ENCODE data around the gene PPA2. TPM values are rescaled to one million over a fixed set of nuclear protein-coding genes. Genes with fewer than 3 reads are reported as not detected.

PPA2 gene
- total RNA-seq, 4 donors from 2014 or later, result 46.2 to 164 (median 84.6) TPM

DNA sequence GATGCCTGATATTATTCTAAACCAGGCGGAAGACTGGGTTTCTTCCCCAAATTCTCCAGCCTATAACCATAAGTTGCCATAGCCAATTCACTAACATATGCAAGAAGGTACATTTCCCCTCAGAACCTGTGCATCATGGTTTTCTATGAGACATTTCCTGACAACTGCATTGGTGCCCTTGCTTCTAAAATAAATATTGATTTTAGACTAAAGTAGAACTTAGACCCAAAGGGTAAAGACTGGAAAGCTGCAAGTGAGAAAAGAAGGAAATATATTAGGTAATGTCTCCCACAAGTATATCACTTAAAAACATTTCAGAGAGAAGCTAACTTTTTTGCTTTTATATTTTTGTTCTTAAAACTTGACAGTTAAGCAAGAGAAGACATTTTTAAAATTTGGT lies 125.1 kb downstream of the PPA2 start:
- DNase-seq, result no peak
- Histone ChIP-seq H3K4me1 (no peaks in the 10 kb centered on the region), H3K9me3 (no peaks in the 10 kb centered on the region), H3K27ac (no peak overlapping the region), H3K36me3 (no peaks in the 10 kb centered on the region), H3K27me3 (no peaks in the 10 kb centered on the region), H3K4me3 (no peak overlapping the region)
- no peak for TF ChIP-seq POLR2A (IDR thresholded peaks at IDR 0.05)
- TF ChIP-seq EP300 (IDR thresholded peaks at IDR 0.05; ENCODE audit: low read depth), result no peak
- TF ChIP-seq, protein P1, sequence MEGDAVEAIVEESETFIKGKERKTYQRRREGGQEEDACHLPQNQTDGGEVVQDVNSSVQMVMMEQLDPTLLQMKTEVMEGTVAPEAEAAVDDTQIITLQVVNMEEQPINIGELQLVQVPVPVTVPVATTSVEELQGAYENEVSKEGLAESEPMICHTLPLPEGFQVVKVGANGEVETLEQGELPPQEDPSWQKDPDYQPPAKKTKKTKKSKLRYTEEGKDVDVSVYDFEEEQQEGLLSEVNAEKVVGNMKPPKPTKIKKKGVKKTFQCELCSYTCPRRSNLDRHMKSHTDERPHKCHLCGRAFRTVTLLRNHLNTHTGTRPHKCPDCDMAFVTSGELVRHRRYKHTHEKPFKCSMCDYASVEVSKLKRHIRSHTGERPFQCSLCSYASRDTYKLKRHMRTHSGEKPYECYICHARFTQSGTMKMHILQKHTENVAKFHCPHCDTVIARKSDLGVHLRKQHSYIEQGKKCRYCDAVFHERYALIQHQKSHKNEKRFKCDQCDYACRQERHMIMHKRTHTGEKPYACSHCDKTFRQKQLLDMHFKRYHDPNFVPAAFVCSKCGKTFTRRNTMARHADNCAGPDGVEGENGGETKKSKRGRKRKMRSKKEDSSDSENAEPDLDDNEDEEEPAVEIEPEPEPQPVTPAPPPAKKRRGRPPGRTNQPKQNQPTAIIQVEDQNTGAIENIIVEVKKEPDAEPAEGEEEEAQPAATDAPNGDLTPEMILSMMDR (IDR thresholded peaks at IDR 0.05), result no peak
- TF ChIP-seq POLR2AphosphoS5 (IDR thresholded peaks at IDR 0.05), result no peak
- intact Hi-C loops (cut with DNase I; ENCODE audit: low total_unique reads) (no loop called here), in situ Hi-C loops (cut with MboI; ENCODE audit: low pct_ligation_motif_present in 1 of 4, low pct_unique_long_range_greater_than_20kb in 1 of 4, low sequenced_read_pairs in 3 of 4) (no loop called here)
- 96% methylated on average over 1 of the region's 1 CpG; no CpG with 5 or more reads in 1 of the 2 donors for WGBS, 2 donors (ENCODE audit: low coverage in 1 of 2)

DNA sequence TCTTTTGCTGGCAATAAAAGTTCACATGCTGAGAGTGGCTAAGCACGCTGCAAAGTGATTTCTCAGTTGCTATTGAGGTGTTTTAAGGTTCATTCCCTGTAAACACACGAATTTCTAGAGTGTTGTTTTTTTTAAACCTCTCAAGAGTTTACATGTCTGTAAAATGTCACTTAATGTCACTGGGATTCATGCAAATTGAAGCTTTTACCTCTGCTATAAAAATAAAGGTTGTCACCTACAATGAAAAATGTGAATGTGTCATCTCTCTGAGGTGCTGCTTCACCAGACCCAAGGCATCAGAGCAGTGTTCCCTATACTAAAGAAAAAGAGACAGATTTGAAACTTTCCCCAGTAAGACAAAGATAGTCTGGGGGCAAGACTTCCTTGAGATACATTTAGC lies 127.0 kb downstream of the PPA2 start:
- intact Hi-C loops (cut with DNase I; ENCODE audit: low total_unique reads), result no loop called here
- TF ChIP-seq EP300 (IDR thresholded peaks at IDR 0.05; ENCODE audit: low read depth), result no peak
- TF ChIP-seq, protein P1 (IDR thresholded peaks at IDR 0.05), result no peak
- no peak for TF ChIP-seq POLR2AphosphoS5 (IDR thresholded peaks at IDR 0.05)
- no peak for TF ChIP-seq POLR2A (IDR thresholded peaks at IDR 0.05)

DNA sequence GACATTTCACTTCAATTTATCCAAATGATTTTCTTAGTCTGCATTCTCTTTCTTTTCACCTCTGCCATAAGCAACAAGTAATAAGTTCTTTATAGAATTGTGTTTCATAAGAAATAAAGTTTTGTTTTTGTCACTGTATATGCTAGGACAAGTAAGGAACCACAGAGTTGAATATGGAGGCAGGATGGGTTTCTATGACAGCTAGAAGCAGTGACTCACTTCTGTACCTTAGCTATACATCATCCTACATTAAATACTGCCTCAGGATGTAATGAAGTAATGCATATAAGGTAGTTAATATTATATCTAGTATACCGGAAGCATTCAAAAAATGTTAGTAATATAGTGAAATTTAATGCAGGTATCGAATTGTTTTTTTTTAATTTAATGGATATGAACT lies 128.0 kb downstream of the PPA2 start:
- H3K27me3 ChIP-seq, result no peaks in the 10 kb centered on the region
- WGBS, 2 donors (ENCODE audit: low coverage in 1 of 2), result 91 to 96% methylated on average over 2 of the region's 2 CpGs
- TF ChIP-seq POLR2A (IDR thresholded peaks at IDR 0.05) (no peak), POLR2AphosphoS5 (IDR thresholded peaks at IDR 0.05) (no peak), EP300 (IDR thresholded peaks at IDR 0.05; ENCODE audit: low read depth) (no peak)
- TF ChIP-seq, protein P1 (IDR thresholded peaks at IDR 0.05), result no peak
- H3K36me3 ChIP-seq, result no peaks in the 10 kb centered on the region
- in situ Hi-C loops (cut with MboI; ENCODE audit: low pct_ligation_motif_present in 1 of 4, low pct_unique_long_range_greater_than_20kb in 1 of 4, low sequenced_read_pairs in 3 of 4) (no loop called here), intact Hi-C loops (cut with DNase I; ENCODE audit: low total_unique reads) (no loop called here)
- H3K4me1 ChIP-seq, result no peaks in the 10 kb centered on the region
- DNase-seq, result no peak
- H3K27ac ChIP-seq, result no peak overlapping the region
- H3K4me3 ChIP-seq, result no peak overlapping the region
- no peaks in the 10 kb centered on the region for H3K9me3 ChIP-seq

More for the DNA sequence above, 127.0 kb downstream of the PPA2 start:
- 81 to 82% methylated on average over 2 of the region's 2 CpGs for WGBS, 2 donors (ENCODE audit: low coverage in 1 of 2)
- H3K27me3 ChIP-seq, result no peaks in the 10 kb centered on the region
- no peaks in the 10 kb centered on the region for H3K4me1 ChIP-seq
- H3K4me3 ChIP-seq, result no peak overlapping the region
- no peak for DNase-seq
- H3K36me3 ChIP-seq, result no peaks in the 10 kb centered on the region
- H3K27ac ChIP-seq, result no peak overlapping the region
- no peaks in the 10 kb centered on the region for H3K9me3 ChIP-seq
- in situ Hi-C loops (cut with MboI; ENCODE audit: low pct_ligation_motif_present in 1 of 4, low pct_unique_long_range_greater_than_20kb in 1 of 4, low sequenced_read_pairs in 3 of 4), result no loop called here

DNA sequence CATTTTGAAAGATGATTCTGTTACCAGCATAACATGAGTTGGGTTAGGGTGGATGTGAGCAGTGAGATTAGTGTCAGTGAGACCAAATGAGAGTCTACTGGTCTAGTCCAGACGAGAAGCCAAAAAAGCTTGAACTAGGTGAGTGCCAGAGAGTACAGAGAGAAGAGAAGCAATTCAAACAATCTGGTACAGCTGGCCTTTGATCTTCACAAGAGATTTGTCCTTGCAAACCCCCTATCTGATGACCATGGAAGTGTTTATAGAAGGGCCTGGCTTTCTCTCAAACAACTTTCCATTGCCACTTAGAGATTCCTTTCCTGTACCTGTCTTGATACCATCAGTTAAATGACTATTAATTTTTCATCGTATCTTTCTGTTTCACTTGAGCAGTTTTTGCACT lies 128.5 kb downstream of the PPA2 start:
- Histone ChIP-seq H3K27ac (no peak overlapping the region), H3K9me3 (no peaks in the 10 kb centered on the region), H3K4me3 (no peak overlapping the region), H3K27me3 (no peaks in the 10 kb centered on the region), H3K36me3 (no peaks in the 10 kb centered on the region), H3K4me1 (no peaks in the 10 kb centered on the region)
- in situ Hi-C loops (cut with MboI; ENCODE audit: low pct_ligation_motif_present in 1 of 4, low pct_unique_long_range_greater_than_20kb in 1 of 4, low sequenced_read_pairs in 3 of 4) (no loop called here), intact Hi-C loops (cut with DNase I; ENCODE audit: low total_unique reads) (no loop called here)
- no peak for DNase-seq
- TF ChIP-seq, protein P1 (IDR thresholded peaks at IDR 0.05), result no peak
- TF ChIP-seq POLR2AphosphoS5 (IDR thresholded peaks at IDR 0.05), result no peak
- TF ChIP-seq EP300 (IDR thresholded peaks at IDR 0.05; ENCODE audit: low read depth), result no peak
- TF ChIP-seq POLR2A (IDR thresholded peaks at IDR 0.05), result no peak
- 72 to 91% methylated on average over 1 to 2 of the region's 2 CpGs for WGBS, 2 donors (ENCODE audit: low coverage in 1 of 2)

All from transverse colon (tissue), 4 donors.